Measurements from ENCODE around the gene TPCN2.

TPCN2 gene

GRCh38 chr11:69044111-69045013 lies 4.4 kb upstream of the TPCN2 start:
- TF ChIP-seq CTCF (IDR thresholded peaks at IDR 0.05; ENCODE audit: control insufficient read depth, insufficient read depth, low read depth, low read length, missing control alignments) = peak; percentile 85
- DNase-seq (ENCODE audit: low read depth) = peak; percentile 59
- no peak overlapping the region for H3K4me3 ChIP-seq (ENCODE audit: control insufficient read depth, low read depth, low read length)

GRCh38 chr11:69048031-69048693 lies 570 bp upstream of the TPCN2 start:
- no peak for TF ChIP-seq CTCF (IDR thresholded peaks at IDR 0.05; ENCODE audit: control insufficient read depth, insufficient read depth, low read depth, low read length, missing control alignments)
- no peak for DNase-seq (ENCODE audit: low read depth)
- peak overlapping the region; percentile 72 for H3K4me3 ChIP-seq (ENCODE audit: control insufficient read depth, low read depth, low read length)

GRCh38 chr11:69049490-69049867 lies 747 bp downstream of the TPCN2 start:
- H3K4me3 ChIP-seq (ENCODE audit: control insufficient read depth, low read depth, low read length) = peak overlapping the region; percentile 72
- no peak for TF ChIP-seq CTCF (IDR thresholded peaks at IDR 0.05; ENCODE audit: control insufficient read depth, insufficient read depth, low read depth, low read length, missing control alignments)
- DNase-seq (ENCODE audit: low read depth) = no peak

GRCh38 chr11:69050592-69051380 lies 2.1 kb downstream of the TPCN2 start:
- no peak for TF ChIP-seq CTCF (IDR thresholded peaks at IDR 0.05; ENCODE audit: control insufficient read depth, insufficient read depth, low read depth, low read length, missing control alignments)
- no peak for DNase-seq (ENCODE audit: low read depth)
- H3K4me3 ChIP-seq (ENCODE audit: control insufficient read depth, low read depth, low read length) = no peak overlapping the region

- H3K4me3 ChIP-seq (ENCODE audit: control insufficient read depth, low read depth, low read length) = no peak overlapping the region
- TF ChIP-seq CTCF (IDR thresholded peaks at IDR 0.05; ENCODE audit: control insufficient read depth, insufficient read depth, low read depth, low read length, missing control alignments) = no peak
- DNase-seq (ENCODE audit: low read depth) = no peak
Observed at GRCh38 chr11:69051381-69052342, 2.9 kb downstream of the TPCN2 start.
